Fibroblast of lung (primary cell): ENCODE data around the gene AIFM1. TPM values are rescaled to one million over a fixed set of nuclear protein-coding genes. Genes with fewer than 3 reads are reported as not detected.

Source experiments
- DNase-seq, 2 donors: peaks; one replicate each; pipeline versions ENCODE4 v3.0.0 to v3.0.0-alpha.2; 2010; ENCODE audit warnings: low read depth in 2 of 2
- H2AFZ ChIP-seq: 2 replicates; pipeline ENCODE4 v1.5.1; 2012; ENCODE audit warnings: low read length, control low read depth, inconsistent platforms
- H3K27ac ChIP-seq: 2 replicates; pipeline ENCODE4 v1.5.1; 2011; ENCODE audit warnings: low read length, control low read depth; ENCODE audit not compliant: insufficient read depth
- H3K27me3 ChIP-seq: 2 replicates; pipeline ENCODE4 v1.5.1; 2011; ENCODE audit warnings: mild to moderate bottlenecking, low read length; ENCODE audit not compliant: control insufficient read depth, insufficient read depth
- H3K36me3 ChIP-seq: 2 replicates; pipeline ENCODE4 v1.5.1; 2011; ENCODE audit warnings: low read length; ENCODE audit not compliant: control insufficient read depth, insufficient read depth
- H3K4me1 ChIP-seq: 2 replicates; pipeline ENCODE4 v1.5.1; 2011; ENCODE audit warnings: low read length; ENCODE audit not compliant: control insufficient read depth, insufficient read depth; ENCODE audit errors: extremely low read depth
- H3K4me2 ChIP-seq: 2 replicates; pipeline ENCODE4 v1.5.1; 2011; ENCODE audit warnings: low read length, control low read depth; ENCODE audit not compliant: insufficient read depth; ENCODE audit errors: extremely low read depth
- H3K4me3 ChIP-seq, 4 experiments: fragments of 200-600 bp in 1 of 4; sonication (generic) in 1 of 4; replicated peaks in 1 of 4; 2 replicates each; pipeline ENCODE4 v1.5.1; 2011 to 2016; ENCODE audit warnings: low read length in 4 of 4, low read depth in 3 of 4, mild to moderate bottlenecking in 3 of 4, control low read depth in 2 of 4, inconsistent platforms in 1 of 4, mixed read lengths in 1 of 4; ENCODE audit not compliant: insufficient read depth in 1 of 4; ENCODE audit errors: control extremely low read depth in 1 of 4
- H3K79me2 ChIP-seq: 2 replicates; pipeline ENCODE4 v1.5.1; 2012; ENCODE audit warnings: mild to moderate bottlenecking, low read length, inconsistent platforms; ENCODE audit not compliant: control insufficient read depth, insufficient read depth
- H3K9ac ChIP-seq: 2 replicates; pipeline ENCODE4 v1.5.1; 2011; ENCODE audit warnings: mild to moderate bottlenecking, low read length, control low read depth; ENCODE audit not compliant: insufficient read depth
- H3K9me3 ChIP-seq: 2 replicates; pipeline ENCODE4 v1.5.1; 2012; ENCODE audit warnings: low read depth, low read length; ENCODE audit not compliant: control insufficient read depth, insufficient read depth
- H4K20me1 ChIP-seq: 2 replicates; pipeline ENCODE4 v1.5.1; 2011; ENCODE audit warnings: low read length; ENCODE audit not compliant: control insufficient read depth, insufficient read depth; ENCODE audit errors: extremely low read depth
- CTCF ChIP-seq, 2 donors: IDR thresholded peaks in 1 of 2; conservative IDR thresholded peaks in 1 of 2; 1 replicate in 1 of 2; 2 replicates in 1 of 2; pipeline ENCODE4 v1.5.1; 2011 to 2012; ENCODE audit warnings: low read length in 2 of 2, control low read depth in 1 of 2, inconsistent platforms in 1 of 2, low read depth in 1 of 2, mild to moderate bottlenecking in 1 of 2
- EZH2 ChIP-seq: IDR thresholded peaks from 2 replicates; pipeline ENCODE4 v1.5.1; 2012; ENCODE audit warnings: low read length, control low read depth, mild to moderate bottlenecking; ENCODE audit errors: missing control alignments
- polyA plus RNA-seq, 2 donors: library from polyadenylated mRNA; depleted of rRNA in 1 of 2; stranded (reverse) in 1 of 2; unstranded in 1 of 2; fragments of >200 nt; gene quantifications; 2 replicates each; pipeline ENCODE4 v1.2.1, GENCODE V29; 2011 to 2012; ENCODE audit warnings: missing spikeins in 1 of 2
- total RNA-seq: library from RNA; depleted of rRNA; stranded (reverse); fragments of >200 nt; gene quantifications from 2 replicates; pipeline ENCODE4 v1.2.1, GENCODE V29; 2014

Gene AIFM1
- total and polyA plus RNA-seq, 2 donors (not counting 1 experiment from before 2014, with no cell fraction given): 23.1 to 36.1 TPM

DNA sequence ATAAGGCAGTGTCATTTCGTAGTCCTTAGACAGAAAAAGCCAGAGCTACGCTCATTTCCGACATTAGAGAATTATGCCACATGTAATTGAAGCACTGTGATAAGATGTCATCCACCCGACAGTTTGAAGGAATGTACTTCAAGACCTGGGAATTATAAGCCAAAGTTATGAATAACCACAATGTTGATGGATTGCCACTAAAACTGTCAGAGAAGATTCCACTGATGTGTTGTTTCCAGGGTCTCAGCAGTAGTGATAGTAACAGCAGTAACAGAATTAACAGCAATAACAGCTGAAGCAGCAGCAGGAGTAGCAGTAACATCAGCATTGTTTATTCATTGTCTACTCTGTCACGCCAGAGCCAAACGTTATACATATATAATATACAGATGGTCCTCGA is 30.8 kb upstream of the AIFM1 start:
- H3K4me3 ChIP-seq: no peak overlapping the region

GRCh38 chrX:130190801-130191200 is 25.2 kb upstream of the AIFM1 start:
- Histone ChIP-seq H3K4me2 (no peak overlapping the region), H3K9ac (no peak overlapping the region), H3K4me3 (no peak overlapping the region), H4K20me1 (no peaks in the 10 kb centered on the region), H2AFZ (no peak overlapping the region), H3K27ac (no peak overlapping the region), H3K4me1 (no peaks in the 10 kb centered on the region), H3K9me3 (no peaks in the 10 kb centered on the region), H3K27me3 (no peaks in the 10 kb centered on the region), H3K36me3 (no peaks in the 10 kb centered on the region), H3K79me2 (no peaks in the 10 kb centered on the region)
- DNase-seq: no peak
- TF ChIP-seq EZH2 (no peak), CTCF (conservative IDR thresholded peaks at IDR 0.05 in 1 of 2, IDR thresholded peaks at IDR 0.05 in 1 of 2; ENCODE audit: low read depth in 1 of 2, low read length in 2 of 2) (no peak)

More for the DNA sequence above, 30.8 kb upstream of the AIFM1 start:
- no peak for TF ChIP-seq CTCF (conservative IDR thresholded peaks at IDR 0.05 in 1 of 2, IDR thresholded peaks at IDR 0.05 in 1 of 2; ENCODE audit: low read depth in 1 of 2, low read length in 2 of 2)
- no peak for TF ChIP-seq EZH2
- Histone ChIP-seq H3K79me2 (no peaks in the 10 kb centered on the region), H3K27ac (no peak overlapping the region), H4K20me1 (no peaks in the 10 kb centered on the region), H3K4me2 (no peak overlapping the region), H3K9me3 (no peaks in the 10 kb centered on the region), H3K27me3 (no peaks in the 10 kb centered on the region), H3K36me3 (no peaks in the 10 kb centered on the region), H3K9ac (no peak overlapping the region), H2AFZ (no peak overlapping the region), H3K4me1 (no peaks in the 10 kb centered on the region)
- peak in 1 of 2 donors; percentile 5 for DNase-seq

GRCh38 chrX:130186651-130187050 is 21.0 kb upstream of the AIFM1 start:
- Histone ChIP-seq H4K20me1 (no peaks in the 10 kb centered on the region), H3K4me3 (no peak overlapping the region), H3K9ac (no peak overlapping the region), H3K36me3 (no peaks in the 10 kb centered on the region), H3K4me1 (no peaks in the 10 kb centered on the region), H2AFZ (no peak overlapping the region), H3K27me3 (no peaks in the 10 kb centered on the region), H3K4me2 (no peak overlapping the region), H3K9me3 (no peaks in the 10 kb centered on the region), H3K79me2 (no peaks in the 10 kb centered on the region), H3K27ac (no peak overlapping the region)
- DNase-seq: no peak
- no peak for TF ChIP-seq CTCF (conservative IDR thresholded peaks at IDR 0.05 in 1 of 2, IDR thresholded peaks at IDR 0.05 in 1 of 2; ENCODE audit: low read depth in 1 of 2, low read length in 2 of 2)
- TF ChIP-seq EZH2: no peak
